GM19324 (cell line): Measurements from ENCODE around the gene SNX20.

Source experiments
- ATAC-seq: cut with Tn5 transposase; IDR thresholded peaks from one replicate; pipeline ENCODE4 v1.9.1; 2021; ENCODE audit warnings: mild to moderate bottlenecking, moderate library complexity; ENCODE audit not compliant: unreplicated experiment, low FRiP score

SNX20 gene

GRCh38 chr16:50638816-50639670 lies 42.1 kb downstream of the SNX20 start:
- no peak for ATAC-seq

GRCh38 chr16:50637716-50638602 lies 43.2 kb downstream of the SNX20 start:
- ATAC-seq, result no peak

GRCh38 chr16:50636753-50637374 lies 44.2 kb downstream of the SNX20 start:
- ATAC-seq, result no peak

- ATAC-seq, result no peak
Observed at GRCh38 chr16:50635505-50636392, 45.4 kb downstream of the SNX20 start.

- ATAC-seq, result no peak
Observed at GRCh38 chr16:50634947-50635346, 46.2 kb downstream of the SNX20 start.

- no peak for ATAC-seq
Observed at GRCh38 chr16:50634090-50634489, 47.0 kb downstream of the SNX20 start.

GRCh38 chr16:50632927-50633800 lies 47.9 kb downstream of the SNX20 start:
- ATAC-seq, result no peak

- ATAC-seq, result no peak
Observed at GRCh38 chr16:50631985-50632576, 49.0 kb downstream of the SNX20 start.

GRCh38 chr16:50631249-50631984 lies 49.7 kb downstream of the SNX20 start:
- no peak for ATAC-seq

- ATAC-seq, result no peak
Observed at GRCh38 chr16:50630394-50631020, 50.6 kb downstream of the SNX20 start.

- no peak for ATAC-seq
Observed at GRCh38 chr16:50629334-50629733, 51.8 kb downstream of the SNX20 start.

GRCh38 chr16:50628156-50628802 lies 52.8 kb downstream of the SNX20 start:
- no peak for ATAC-seq

GRCh38 chr16:50627419-50627818 lies 53.7 kb downstream of the SNX20 start:
- no peak for ATAC-seq

GRCh38 chr16:50626868-50627267 lies 54.2 kb downstream of the SNX20 start:
- no peak for ATAC-seq

- no peak for ATAC-seq
Observed at GRCh38 chr16:50625374-50625773, 55.7 kb downstream of the SNX20 start.

GRCh38 chr16:50624449-50624970 lies 56.6 kb downstream of the SNX20 start:
- ATAC-seq, result no peak
